NCI-H1092 treated with DMSO at 0.1 percent for 48 hours (cell line): ENCODE results near the gene RAB25.
"Not testable (repeated sequence)": the region's sequence is repeated elsewhere in the genome, so short reads cannot be mapped to it uniquely, and the experiment has no call there.

ENCODE experiments used
- DNase-seq: peaks from one replicate; lab custom pipeline; 2025; lab: John Stamatoyannopoulos, UW

The RAB25 gene

GRCh38 chr1:156102633-156103511 is 41.9 kb downstream of the RAB25 start:
- no peak for DNase-seq

- DNase-seq: no peak
These were observed 42.6 kb downstream of the RAB25 start for GRCh38 chr1:156103521-156103947.

GRCh38 chr1:156104065-156104810 is 43.3 kb downstream of the RAB25 start:
- DNase-seq: no peak

GRCh38 chr1:156104861-156105832 is 44.2 kb downstream of the RAB25 start:
- no peak for DNase-seq

- no peak for DNase-seq
These were observed 45.9 kb downstream of the RAB25 start for GRCh38 chr1:156106624-156107488.

- DNase-seq: no peak
These were observed 47.1 kb downstream of the RAB25 start for GRCh38 chr1:156108057-156108456.

GRCh38 chr1:156108664-156109241 is 47.8 kb downstream of the RAB25 start:
- DNase-seq: no peak

GRCh38 chr1:156110252-156110651 is 49.3 kb downstream of the RAB25 start:
- DNase-seq: no peak

- no peak for DNase-seq
These were observed 50.5 kb downstream of the RAB25 start for GRCh38 chr1:156111355-156111962.

GRCh38 chr1:156112276-156113137 is 51.5 kb downstream of the RAB25 start:
- no peak for DNase-seq

- no peak for DNase-seq
These were observed 52.5 kb downstream of the RAB25 start for GRCh38 chr1:156113282-156113950.

GRCh38 chr1:156114101-156114918 is 53.4 kb downstream of the RAB25 start, which contains the start of gene LMNA:
Gene LMNA, plus strand, starts transcription at chr1:156114711. Its CDS starts 208 bp downstream, at chr1:156114919.
- peak; percentile 61 for DNase-seq

GRCh38 chr1:156114919-156115513 is 54.1 kb downstream of the RAB25 start:
- no peak for DNase-seq

- DNase-seq: no peak
These were observed 54.8 kb downstream of the RAB25 start for GRCh38 chr1:156115514-156116374.

GRCh38 chr1:156116731-156117130 is 55.8 kb downstream of the RAB25 start:
- DNase-seq: not testable (repeated sequence)
